Measurements from ENCODE around the gene CISH. TPM values are rescaled to one million over a fixed set of nuclear protein-coding genes. Genes with fewer than 3 reads are reported as not detected.

The CISH gene
- total RNA-seq, 2 donors from 2014 or later = 4.7 to 9.9 TPM

DNA sequence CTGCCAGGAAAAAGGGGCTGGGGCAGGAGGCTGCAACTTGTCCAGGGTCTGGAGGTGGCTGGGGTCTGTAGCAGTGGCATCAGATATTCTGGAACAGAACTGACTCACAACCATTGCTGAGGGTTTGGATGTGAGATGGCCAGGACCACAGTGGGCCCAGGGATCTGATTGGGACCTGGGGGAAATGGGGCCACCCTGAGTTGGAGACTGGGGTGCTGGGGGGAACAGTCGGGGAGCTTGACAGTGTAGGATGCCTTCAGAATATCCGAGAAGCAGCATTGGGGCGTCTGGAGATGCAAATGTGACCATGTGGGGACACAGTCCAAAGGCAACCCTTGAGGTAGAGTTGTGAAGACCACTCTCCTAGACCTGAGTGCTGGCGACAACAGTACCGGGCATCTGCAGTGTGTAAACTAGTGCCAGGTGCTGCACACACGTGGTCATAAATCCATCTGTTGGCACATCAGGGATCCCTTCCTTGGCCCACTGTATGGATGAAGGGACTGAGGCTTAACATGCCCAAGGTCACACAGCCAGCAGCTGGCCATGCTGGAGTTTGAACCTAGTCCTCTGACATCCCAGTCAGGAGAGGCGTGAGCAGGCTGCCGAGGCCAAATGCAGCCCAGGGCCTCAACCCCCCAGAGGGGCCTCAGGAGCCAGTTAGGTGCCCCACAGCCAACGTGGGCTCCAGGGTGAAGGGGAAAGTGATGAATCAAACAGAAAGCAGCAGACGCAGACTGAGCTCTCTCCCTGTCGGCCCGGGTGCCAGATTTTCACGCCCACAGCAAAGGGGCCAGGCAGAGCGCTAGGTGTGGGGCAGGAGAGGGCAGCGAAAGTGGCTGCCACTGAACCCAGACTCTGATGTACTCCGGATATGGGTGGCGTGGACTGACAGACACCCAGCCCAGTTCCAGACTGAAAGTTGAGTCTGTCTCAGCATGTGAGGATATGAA, 23.5 kb downstream of the CISH start:
- H3K4me1 ChIP-seq = peaks cover 0 to 62% of the 10 kb centered on the region in 2 donors

DNA sequence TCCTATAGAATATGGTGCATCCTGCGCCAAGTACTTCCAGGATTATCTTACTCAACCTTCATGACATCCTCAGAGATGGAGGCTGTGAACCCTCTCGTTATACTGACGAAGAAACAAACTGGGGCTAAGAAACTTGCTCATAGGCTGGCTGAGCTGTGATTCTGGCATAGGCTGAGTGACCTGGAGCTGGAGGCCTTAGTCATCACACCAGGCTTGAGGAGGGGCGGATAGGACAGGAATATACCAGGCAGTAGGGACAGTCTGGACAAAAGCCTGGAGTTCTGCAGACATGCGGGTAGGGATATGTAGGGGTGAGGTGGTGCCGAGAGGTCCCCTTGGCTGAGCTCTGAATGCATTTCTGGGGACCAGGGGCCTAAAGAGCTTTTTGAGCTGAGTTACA, 24.2 kb downstream of the CISH start:
- H3K27me3 ChIP-seq = no peaks in the 10 kb centered on the region
- H3K27ac ChIP-seq = peak overlapping the region; percentile 60 to 82
- H3K4me1 ChIP-seq = peaks cover 0 to 62% of the 10 kb centered on the region in 2 donors
- H3K4me3 ChIP-seq = no peak overlapping the region
- DNase-seq (ENCODE audit: low spot score) = no peak
- H3K9me3 ChIP-seq = no peaks in the 10 kb centered on the region
- no peaks in the 10 kb centered on the region for H3K36me3 ChIP-seq
- TF ChIP-seq, protein P1, sequence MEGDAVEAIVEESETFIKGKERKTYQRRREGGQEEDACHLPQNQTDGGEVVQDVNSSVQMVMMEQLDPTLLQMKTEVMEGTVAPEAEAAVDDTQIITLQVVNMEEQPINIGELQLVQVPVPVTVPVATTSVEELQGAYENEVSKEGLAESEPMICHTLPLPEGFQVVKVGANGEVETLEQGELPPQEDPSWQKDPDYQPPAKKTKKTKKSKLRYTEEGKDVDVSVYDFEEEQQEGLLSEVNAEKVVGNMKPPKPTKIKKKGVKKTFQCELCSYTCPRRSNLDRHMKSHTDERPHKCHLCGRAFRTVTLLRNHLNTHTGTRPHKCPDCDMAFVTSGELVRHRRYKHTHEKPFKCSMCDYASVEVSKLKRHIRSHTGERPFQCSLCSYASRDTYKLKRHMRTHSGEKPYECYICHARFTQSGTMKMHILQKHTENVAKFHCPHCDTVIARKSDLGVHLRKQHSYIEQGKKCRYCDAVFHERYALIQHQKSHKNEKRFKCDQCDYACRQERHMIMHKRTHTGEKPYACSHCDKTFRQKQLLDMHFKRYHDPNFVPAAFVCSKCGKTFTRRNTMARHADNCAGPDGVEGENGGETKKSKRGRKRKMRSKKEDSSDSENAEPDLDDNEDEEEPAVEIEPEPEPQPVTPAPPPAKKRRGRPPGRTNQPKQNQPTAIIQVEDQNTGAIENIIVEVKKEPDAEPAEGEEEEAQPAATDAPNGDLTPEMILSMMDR (IDR thresholded peaks at IDR 0.05) = no peak

More for the DNA sequence above, 23.5 kb downstream of the CISH start:
- H3K4me3 ChIP-seq = no peak overlapping the region
- DNase-seq (ENCODE audit: low spot score) = no peak
- H3K27me3 ChIP-seq = no peaks in the 10 kb centered on the region
- TF ChIP-seq, protein P1 (IDR thresholded peaks at IDR 0.05) = no peak
- peak overlapping the region; percentile 60 to 82 for H3K27ac ChIP-seq
- H3K9me3 ChIP-seq = no peaks in the 10 kb centered on the region
- no peaks in the 10 kb centered on the region for H3K36me3 ChIP-seq

DNA sequence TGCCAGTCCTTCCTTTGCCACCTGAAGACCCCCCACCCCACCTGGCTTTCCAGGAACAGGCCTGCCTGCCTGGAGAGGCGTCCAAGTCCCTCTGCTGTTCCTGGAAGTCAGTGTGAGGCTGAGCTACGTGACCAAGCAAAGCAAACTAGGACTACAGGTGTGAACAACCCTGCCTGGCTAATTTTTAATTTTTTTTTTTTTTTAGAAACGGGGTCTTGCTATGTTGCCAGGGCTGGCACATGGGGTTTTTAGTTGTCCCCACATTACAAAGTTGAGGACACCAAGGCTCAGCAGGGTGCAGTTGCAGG, 24.9 kb downstream of the CISH start:
- Histone ChIP-seq H3K36me3 (no peaks in the 10 kb centered on the region), H3K27ac (peak overlapping the region; percentile 60 to 82), H3K9me3 (no peaks in the 10 kb centered on the region), H3K27me3 (no peaks in the 10 kb centered on the region), H3K4me1 (peaks cover 0 to 63% of the 10 kb centered on the region in 2 donors), H3K4me3 (no peak overlapping the region)
- DNase-seq (ENCODE audit: low spot score) = no peak
- TF ChIP-seq, protein P1 (IDR thresholded peaks at IDR 0.05) = no peak

DNA sequence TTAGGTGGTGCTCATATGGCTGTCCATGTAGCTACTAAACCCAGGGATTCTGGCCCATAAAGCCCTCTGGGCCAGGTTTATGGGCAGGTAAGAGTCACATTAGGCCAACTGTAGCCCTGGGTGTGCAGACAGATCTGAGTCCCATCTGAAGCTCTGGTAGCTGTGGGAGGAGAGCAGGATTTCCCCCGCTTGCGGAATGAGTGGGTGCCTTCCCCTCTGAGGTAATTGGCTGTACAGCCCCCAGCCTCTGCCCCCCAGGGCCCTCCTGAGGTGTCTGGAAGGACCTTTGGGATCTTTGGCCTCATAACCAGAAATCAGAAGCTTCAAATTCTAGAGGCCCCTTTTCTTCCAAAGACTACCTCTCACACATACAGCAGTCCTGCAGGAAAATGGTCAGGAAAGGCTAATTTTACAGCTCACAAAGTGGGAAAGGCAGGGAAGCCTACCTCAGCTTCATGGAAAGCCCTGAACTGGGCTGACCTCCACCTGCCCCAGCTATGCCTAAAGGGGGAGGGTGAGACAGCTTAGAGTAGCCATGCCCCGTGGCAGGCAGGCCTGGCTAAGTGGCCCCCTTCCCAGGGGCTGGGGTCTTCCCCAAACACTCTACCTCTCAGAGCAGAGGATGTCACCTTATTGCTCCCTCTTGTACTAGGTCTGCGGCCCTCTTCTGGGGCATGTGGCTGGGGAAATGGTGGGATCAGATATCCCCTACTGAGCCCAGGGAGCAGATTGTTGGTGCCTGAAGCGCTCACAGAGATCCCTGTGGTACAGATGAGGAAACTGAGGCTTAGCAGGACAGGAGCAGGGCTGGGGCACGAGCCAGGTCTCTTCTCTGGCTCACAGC, 25.4 kb downstream of the CISH start:
- Histone ChIP-seq H3K27me3 (no peaks in the 10 kb centered on the region), H3K27ac (peak overlapping the region in 1 of 2 donors; percentile 82), H3K36me3 (no peaks in the 10 kb centered on the region), H3K4me1 (peaks cover 0 to 65% of the 10 kb centered on the region in 2 donors), H3K9me3 (no peaks in the 10 kb centered on the region), H3K4me3 (no peak overlapping the region)
- no peak for DNase-seq (ENCODE audit: low spot score)
- TF ChIP-seq, protein P1 (IDR thresholded peaks at IDR 0.05) = no peak

DNA sequence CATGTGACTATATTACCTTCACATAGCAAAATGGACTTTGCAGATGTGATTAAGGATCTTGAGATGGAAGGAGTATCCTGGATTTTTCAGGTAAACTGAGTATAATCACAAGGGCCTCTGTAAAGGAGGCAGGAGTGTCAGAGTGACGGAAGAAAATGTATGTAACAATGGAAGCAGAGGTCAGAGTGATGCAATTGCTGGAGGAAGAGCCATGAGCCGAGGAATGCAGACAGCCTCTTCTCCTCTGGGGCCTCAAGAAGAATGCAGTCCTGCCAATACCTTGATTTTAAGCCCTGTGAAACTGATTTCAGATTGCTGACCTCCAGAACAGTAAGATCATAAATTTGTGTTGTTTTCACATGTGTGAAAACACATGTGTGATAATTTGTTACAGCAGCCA, 27.2 kb downstream of the CISH start:
- H3K4me3 ChIP-seq = no peak overlapping the region
- DNase-seq (ENCODE audit: low spot score) = no peak
- H3K27me3 ChIP-seq = no peaks in the 10 kb centered on the region
- no peaks in the 10 kb centered on the region for H3K36me3 ChIP-seq
- peak overlapping the region; percentile 82 to 96 for H3K27ac ChIP-seq
- H3K4me1 ChIP-seq = peaks cover 0 to 58% of the 10 kb centered on the region in 2 donors
- TF ChIP-seq, protein P1 (IDR thresholded peaks at IDR 0.05) = no peak
- no peaks in the 10 kb centered on the region for H3K9me3 ChIP-seq

All from right atrium auricular region (tissue), 2 donors.